Measurements from ENCODE around the gene TMEM132C. TPM values are rescaled to one million over a fixed set of nuclear protein-coding genes. Genes with fewer than 3 reads are reported as not detected.
A peak's percentile ranks its signal among the peaks of the same experiment; 100 is the strongest.

TMEM132C gene
- total RNA-seq, 2 experiments from 2014 or later: not detected

DNA sequence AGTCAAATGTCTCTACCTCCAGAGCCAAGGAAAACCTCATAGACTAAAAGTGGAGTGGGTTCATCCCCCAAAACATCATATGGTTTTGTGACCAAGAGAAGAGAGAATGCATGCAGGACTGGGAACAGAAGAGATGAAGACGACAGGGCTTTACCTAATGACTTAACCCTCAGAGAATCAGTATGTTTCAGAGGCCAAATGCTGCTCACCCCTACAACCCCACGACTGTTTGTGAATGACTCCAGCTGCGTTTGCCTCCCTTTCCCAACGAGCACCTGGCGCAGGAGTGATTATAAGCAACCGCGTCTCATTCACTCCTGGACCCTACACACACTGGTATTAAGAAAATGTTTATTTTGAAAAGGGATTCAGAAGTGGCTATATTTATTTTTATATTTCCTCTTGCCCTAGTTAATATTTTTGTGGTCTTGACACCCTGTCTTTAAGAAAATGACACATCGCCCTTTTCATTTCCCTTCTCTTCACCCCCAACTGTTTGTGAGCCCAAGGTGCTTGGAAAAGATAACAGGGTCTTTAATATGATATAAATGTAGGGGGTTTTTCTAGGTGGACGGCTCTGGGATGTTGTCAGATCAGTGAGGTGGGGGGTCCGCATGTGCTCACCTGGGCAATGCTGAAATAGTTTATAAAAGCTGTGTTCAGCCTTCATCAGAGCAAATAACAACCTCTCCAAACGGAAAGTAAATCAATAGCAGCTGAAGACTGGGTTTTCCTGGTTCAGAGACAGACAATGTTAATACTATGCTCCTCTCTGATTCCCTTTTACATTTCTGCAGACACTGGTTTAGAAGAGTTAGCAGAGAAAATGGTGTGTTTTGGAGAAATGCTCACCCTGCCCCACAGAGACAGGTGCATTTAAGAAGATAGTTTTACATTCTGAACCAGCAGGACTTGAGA, 479.1 kb downstream of the TMEM132C start:
- ChIA-PET CTCF (interaction anchor here (1.4 kb wide), 1 partner anchor 37 kb away, joined by 3 read pairs; no protein-coding TSS in a partner anchor), POLR2A (no interaction called here)
- Mint-ChIP-seq H3K4me1 (ENCODE audit: low read depth) (peaks cover 4% of the 10 kb centered on the region), H3K9me3 (no peaks in the 10 kb centered on the region), H3K27me3 (peaks cover 1% of the 10 kb centered on the region), H3K27ac (no peak overlapping the region), H3K36me3 (ENCODE audit: low read depth) (no peaks in the 10 kb centered on the region), H3K4me3 (no peak overlapping the region)
- DNase-seq: no peak
- no peak for ATAC-seq
- no peak for TF ChIP-seq CTCF (IDR thresholded peaks at IDR 0.05)
- intact Hi-C loops (cut with micrococcal nuclease): no loop called here

- no peaks in the 10 kb centered on the region for H3K27me3 Mint-ChIP-seq
- no peaks in the 10 kb centered on the region for H3K36me3 Mint-ChIP-seq (ENCODE audit: low read depth)
- no peak for TF ChIP-seq CTCF (IDR thresholded peaks at IDR 0.05)
- intact Hi-C loops (cut with micrococcal nuclease): no loop called here
- H3K4me1 Mint-ChIP-seq (ENCODE audit: low read depth): peaks cover 4% of the 10 kb centered on the region
- ChIA-PET CTCF (interaction anchor here (1.4 kb wide), 1 partner anchor 35 kb away, joined by 3 read pairs; no protein-coding TSS in a partner anchor), POLR2A (no interaction called here)
- H3K27ac Mint-ChIP-seq: no peak overlapping the region
- H3K9me3 Mint-ChIP-seq: no peaks in the 10 kb centered on the region
- no peak overlapping the region for H3K4me3 Mint-ChIP-seq
- DNase-seq (no peak), ATAC-seq (no peak)
Observed at GRCh38 chr12:128747441-128747840, 480.5 kb downstream of the TMEM132C start.

DNA sequence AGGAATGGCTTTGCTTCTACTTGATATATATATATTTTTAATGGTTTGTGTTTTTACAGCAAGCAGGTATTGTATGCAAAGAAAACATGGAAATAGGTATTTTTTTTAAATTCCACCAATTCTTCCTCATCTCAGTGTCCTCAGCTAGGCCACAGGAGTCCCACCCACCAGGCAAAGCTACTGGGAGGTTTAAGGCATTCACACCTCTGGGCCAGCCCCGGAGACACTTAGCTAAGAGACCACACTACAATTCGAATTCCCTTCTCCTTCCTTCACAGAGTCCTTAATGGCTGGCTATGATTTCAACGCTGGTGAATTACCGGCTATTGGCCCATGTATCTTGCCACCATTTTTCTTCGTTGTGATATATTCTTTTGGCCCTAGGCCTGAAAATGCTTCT, 485.4 kb downstream of the TMEM132C start:
- no peaks in the 10 kb centered on the region for H3K27me3 Mint-ChIP-seq
- DNase-seq (no peak), ATAC-seq (no peak)
- TF ChIP-seq CTCF (IDR thresholded peaks at IDR 0.05): no peak
- intact Hi-C loops (cut with micrococcal nuclease): no loop called here
- H3K9me3 Mint-ChIP-seq: no peaks in the 10 kb centered on the region
- ChIA-PET POLR2A (interaction anchor here (0.7 kb wide), 1 partner anchor 98 kb away, joined by 3 read pairs; no protein-coding TSS in a partner anchor), CTCF (no interaction called here)
- H3K36me3 Mint-ChIP-seq (ENCODE audit: low read depth): no peaks in the 10 kb centered on the region
- no peak overlapping the region for H3K27ac Mint-ChIP-seq
- H3K4me3 Mint-ChIP-seq: no peak overlapping the region
- no peaks in the 10 kb centered on the region for H3K4me1 Mint-ChIP-seq (ENCODE audit: low read depth)

DNA sequence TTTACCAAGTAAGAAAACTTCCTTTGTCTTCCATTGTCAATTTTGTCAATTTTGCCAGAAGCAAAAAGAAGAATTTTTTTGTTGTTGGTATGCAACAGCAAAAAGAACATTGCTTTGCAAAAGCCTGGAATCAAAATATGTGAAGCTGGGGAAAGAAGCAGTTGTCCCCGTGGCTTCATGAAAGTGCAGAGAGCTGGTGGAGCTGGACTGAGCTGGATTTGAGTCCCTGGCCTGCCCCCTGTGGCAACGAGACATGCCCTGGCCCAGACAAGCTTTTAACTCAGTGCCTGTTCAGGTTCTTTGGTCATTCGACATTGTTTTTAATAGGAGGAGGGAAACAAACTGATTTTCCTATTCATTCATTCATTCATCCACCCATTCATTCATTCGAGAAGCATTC, 486.5 kb downstream of the TMEM132C start:
- DNase-seq (no peak), ATAC-seq (no peak)
- ChIA-PET POLR2A (no interaction called here), CTCF (no interaction called here)
- no peak for TF ChIP-seq CTCF (IDR thresholded peaks at IDR 0.05)
- Mint-ChIP-seq H3K36me3 (ENCODE audit: low read depth) (no peaks in the 10 kb centered on the region), H3K9me3 (no peaks in the 10 kb centered on the region), H3K4me1 (ENCODE audit: low read depth) (no peaks in the 10 kb centered on the region), H3K4me3 (no peak overlapping the region), H3K27ac (no peak overlapping the region), H3K27me3 (no peaks in the 10 kb centered on the region)
- intact Hi-C loops (cut with micrococcal nuclease): no loop called here

GRCh38 chr12:128754275-128754674, 487.3 kb downstream of the TMEM132C start:
- POLR2A ChIA-PET: no interaction called here
- Mint-ChIP-seq H3K27me3 (no peaks in the 10 kb centered on the region), H3K36me3 (ENCODE audit: low read depth) (no peaks in the 10 kb centered on the region), H3K27ac (no peak overlapping the region), H3K4me1 (ENCODE audit: low read depth) (no peaks in the 10 kb centered on the region), H3K9me3 (no peaks in the 10 kb centered on the region), H3K4me3 (no peak overlapping the region)
- intact Hi-C loops (cut with micrococcal nuclease): no loop called here
- ATAC-seq (peak; percentile 49), DNase-seq (peak; percentile 9)
- TF ChIP-seq CTCF (IDR thresholded peaks at IDR 0.05): no peak
- CTCF ChIA-PET: no interaction called here

Data from activated CD8-positive, alpha-beta T cell treated with anti-CD3 and anti-CD28 coated beads for 36 hours (primary cell).